ENCODE measurements around the gene WHRN. TPM values are rescaled to one million over a fixed set of nuclear protein-coding genes. Genes with fewer than 3 reads are reported as not detected.

The WHRN gene
- total and polyA plus RNA-seq, 2 experiments from 2014 or later = 8.3 to 8.9 TPM

- Histone ChIP-seq H4K20me1 (replicated peaks; ENCODE audit: insufficient read depth) (peaks cover 5% of the 10 kb centered on the region; the same call in 1 of the 2 replicates), H3K4me2 (no peak overlapping the region), H3K4me3 (no peak overlapping the region), H3K4me1 (ENCODE audit: insufficient read depth) (peaks cover 37% of the 10 kb centered on the region), H3K36me3 (ENCODE audit: insufficient read depth) (no peaks in the 10 kb centered on the region), H3K27ac (ENCODE audit: low read depth) (no peak overlapping the region), H3K9me2 (ENCODE audit: insufficient read depth) (no peaks in the 10 kb centered on the region), H3K79me2 (replicated peaks; ENCODE audit: insufficient read depth) (no peaks in the 10 kb centered on the region), H3K27me3 (ENCODE audit: insufficient read depth) (no peaks in the 10 kb centered on the region), H3F3A (replicated peaks; ENCODE audit: low read depth) (peaks cover 4% of the 10 kb centered on the region; the same call in 1 of the 2 replicates), H2AFZ (no peak overlapping the region)
- Mint-ChIP-seq H3K36me3 (ENCODE audit: low read depth) (peaks cover 10% of the 10 kb centered on the region), H3K4me1 (peaks cover 70% of the 10 kb centered on the region), H3K4me3 (no peak overlapping the region; the same call in 2 of the 3 replicates), H3K27me3 (ENCODE audit: insufficient read depth, low read depth, poor library complexity) (peaks cover 13% of the 10 kb centered on the region), H3K9me3 (no peaks in the 10 kb centered on the region), H3K27ac (no peak overlapping the region)
- no peak for ATAC-seq
- no peak for DNase-seq (ENCODE audit: low spot score)
- TF ChIP-seq JUNB (IDR thresholded peaks at IDR 0.05; ENCODE audit: unreplicated experiment) (no peak), NANOG (IDR thresholded peaks at IDR 0.05; ENCODE audit: borderline replicate concordance) (no peak), CTCF (conservative IDR thresholded peaks at IDR 0.05; ENCODE audit: low read depth in 2 of 2) (no peak), REST (IDR thresholded peaks at IDR 0.05; ENCODE audit: unreplicated experiment) (no peak), ZNF331 (CRISPR knock-in tag; IDR thresholded peaks at IDR 0.05; ENCODE audit: low read depth) (no peak), EZH2 (IDR thresholded peaks at IDR 0.05; ENCODE audit: low read depth, unreplicated experiment) (no peak), ZNF462 (CRISPR knock-in tag; IDR thresholded peaks at IDR 0.05) (no peak), CREB1 (CRISPR knock-in tag; IDR thresholded peaks at IDR 0.05; ENCODE audit: low read depth) (no peak)
Observed at GRCh38 chr9:114388764-114389375, 116.4 kb downstream of the WHRN start.

Measured in GM23338 (cell line).